Skin epidermis (tissue), 12 donors: Measurements from ENCODE around the gene SFXN5.
A peak's percentile ranks its signal among the peaks of the same experiment; 100 is the strongest.

Experiments used
- H3K27ac ChIP-seq, 21 experiments: fragments of 200-600 bp; sonication (generic) in 11 of 21; one replicate each; pipeline ENCODE4 v1.5.0; 2020; ENCODE audit warnings: mild to moderate bottlenecking in 3 of 21, inconsistent platforms in 2 of 21, moderate library complexity in 2 of 21
- H3K4me3 ChIP-seq, 7 experiments: fragments of 200-600 bp; sonication (generic) in 2 of 7; one replicate each; pipeline ENCODE4 v1.5.0; 2020; ENCODE audit warnings: inconsistent platforms in 2 of 7, mild to moderate bottlenecking in 2 of 7, moderate library complexity in 1 of 7

Gene SFXN5

DNA sequence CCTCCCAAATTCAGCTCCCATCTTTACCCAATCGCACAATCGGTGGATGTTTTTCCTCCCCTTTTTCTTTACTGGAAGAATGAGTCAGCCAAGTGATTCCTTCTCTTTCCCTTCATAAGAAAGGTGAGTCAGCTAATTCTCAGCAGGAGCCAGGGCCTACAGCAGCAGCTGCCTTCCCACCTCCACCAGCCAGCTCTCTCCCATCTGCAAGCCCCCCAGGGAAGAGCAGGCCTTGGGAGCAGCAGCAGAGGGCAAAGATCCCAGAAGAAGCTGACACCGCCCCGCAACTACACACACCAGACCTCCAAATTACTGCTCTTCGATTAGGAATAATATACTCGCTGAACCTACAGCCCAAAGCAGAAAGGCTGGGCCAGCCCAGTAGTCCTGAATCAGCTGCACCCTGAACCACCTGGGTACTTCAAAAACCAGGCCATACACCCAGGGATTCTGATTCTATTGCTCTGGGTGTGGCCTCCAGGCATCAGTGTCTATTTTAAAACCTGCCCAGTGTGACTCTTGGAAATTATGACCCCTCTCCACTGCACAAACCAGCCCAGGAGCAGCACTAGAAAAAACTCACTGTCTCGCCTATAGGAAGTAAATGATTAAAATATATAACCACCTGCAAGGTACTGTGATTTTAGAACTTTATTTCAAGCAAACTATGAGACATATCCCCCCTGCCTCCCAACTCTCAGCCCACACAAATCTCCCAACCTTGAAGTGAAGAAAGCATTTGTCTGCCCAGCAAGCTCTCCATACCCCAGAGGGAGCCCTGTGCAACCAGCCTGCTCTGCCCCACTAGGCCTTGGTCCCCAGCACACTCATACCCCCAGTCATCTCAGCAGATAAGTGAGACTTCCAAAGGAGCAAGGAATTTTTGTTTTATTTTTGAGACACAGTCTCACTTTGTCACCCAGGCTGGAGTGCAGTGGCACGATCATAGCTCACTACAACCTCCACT, 7.3 kb downstream of the SFXN5 start:
- peak overlapping the region in 18 of 21 experiments; percentile 2 to 82 (median 62) for H3K27ac ChIP-seq
- H3K4me3 ChIP-seq: no peak overlapping the region

DNA sequence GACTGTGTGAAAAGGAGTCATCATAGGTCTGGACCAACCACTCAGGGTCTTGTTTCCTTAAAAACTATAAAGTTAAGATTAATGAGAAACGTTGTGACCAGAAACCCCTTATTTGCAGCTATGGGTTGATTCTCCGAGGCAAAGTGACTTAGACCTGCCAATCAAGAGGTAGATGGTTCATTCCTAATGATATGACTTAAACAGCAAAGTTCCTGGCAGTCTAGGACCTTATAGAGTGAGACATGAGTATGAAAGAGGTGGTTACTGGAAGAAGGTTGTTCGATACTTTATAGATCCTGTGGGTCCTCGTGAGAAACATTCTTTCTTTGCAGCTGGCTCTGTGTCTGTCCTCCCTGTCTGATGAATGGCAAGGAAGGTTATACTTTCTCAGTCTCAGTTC, 8.0 kb downstream of the SFXN5 start:
- no peak overlapping the region for H3K4me3 ChIP-seq
- peak overlapping the region in 16 of 21 experiments; percentile 2 to 82 (median 70) for H3K27ac ChIP-seq

DNA sequence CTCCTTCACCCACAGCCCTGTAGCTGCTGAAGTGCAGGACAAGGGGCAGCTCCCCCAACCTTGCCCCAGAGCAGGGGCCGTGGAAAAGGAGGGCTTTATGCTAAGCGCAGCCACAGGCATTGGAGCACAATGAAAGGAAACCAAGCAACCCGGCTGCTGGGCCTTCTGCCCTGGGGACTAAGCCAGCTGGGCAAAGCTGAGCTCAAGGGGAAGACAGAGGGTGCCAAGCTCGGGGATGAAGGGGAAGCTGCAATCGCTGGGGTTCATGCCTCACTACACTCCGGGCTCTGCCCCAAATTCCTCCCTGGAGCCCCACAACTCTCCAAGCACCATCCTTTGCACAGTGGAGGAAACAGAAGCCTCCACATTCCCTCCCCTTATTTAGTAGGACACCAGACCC, 12.4 kb downstream of the SFXN5 start:
- no peak overlapping the region for H3K4me3 ChIP-seq
- no peak overlapping the region for H3K27ac ChIP-seq

DNA sequence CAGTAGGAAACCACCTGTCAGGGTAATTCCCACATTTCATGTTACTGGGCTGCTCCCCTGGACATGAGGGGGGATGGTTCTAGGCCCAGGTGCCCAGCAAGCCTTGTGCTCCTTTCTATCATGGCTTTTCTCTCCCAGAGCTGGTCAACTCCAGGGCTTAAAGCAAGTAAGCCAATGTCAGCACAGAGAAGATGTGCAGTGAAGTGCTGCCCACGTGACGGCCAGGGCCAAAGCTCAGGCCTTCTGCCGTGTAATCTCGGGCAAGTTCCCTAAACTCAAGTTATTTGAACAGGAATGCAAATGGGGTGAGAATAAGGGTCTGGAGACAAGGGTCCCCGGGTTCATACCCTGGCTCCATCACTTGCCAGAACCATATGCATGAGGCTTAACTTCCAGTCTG, 16.5 kb downstream of the SFXN5 start:
- H3K4me3 ChIP-seq: no peak overlapping the region
- H3K27ac ChIP-seq: no peak overlapping the region

DNA sequence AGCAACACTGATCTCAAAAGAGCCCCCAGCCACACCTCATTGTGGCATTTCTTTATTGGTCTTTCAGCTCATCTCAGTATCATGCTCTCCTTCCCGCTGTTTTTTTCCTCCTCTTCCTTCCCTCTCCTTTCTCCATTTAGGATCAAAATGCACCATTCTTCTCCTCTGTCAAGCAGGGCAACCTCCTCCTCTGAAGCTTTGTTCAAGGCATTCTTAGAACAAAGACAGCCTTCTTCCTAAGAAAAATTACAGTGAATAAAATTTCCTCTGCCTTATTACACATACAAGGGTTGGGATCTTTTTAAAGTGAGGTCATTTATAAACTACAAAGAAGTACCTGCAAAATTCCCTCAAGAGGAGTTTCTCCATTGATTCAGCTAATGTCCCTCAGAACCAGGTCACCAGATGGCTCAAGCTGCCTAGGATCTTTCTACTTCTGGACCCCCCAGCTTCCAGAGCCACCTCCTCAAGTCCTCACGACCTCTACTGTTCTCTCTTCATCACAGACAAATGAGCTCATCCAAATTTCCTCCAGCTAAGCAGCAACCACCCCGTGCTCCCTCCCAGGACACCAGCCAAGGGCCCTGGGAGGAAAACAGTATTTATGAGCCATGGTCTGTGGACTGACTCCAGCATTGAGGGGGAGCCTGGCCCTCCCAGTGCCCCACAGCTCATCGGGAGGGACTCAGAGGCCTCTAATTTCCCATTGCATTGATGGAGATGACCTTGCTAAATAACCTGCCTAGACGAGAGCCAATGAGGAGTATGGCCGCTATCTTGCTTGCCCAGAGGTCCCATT, 18.0 kb downstream of the SFXN5 start:
- no peak overlapping the region for H3K4me3 ChIP-seq
- no peak overlapping the region for H3K27ac ChIP-seq

DNA sequence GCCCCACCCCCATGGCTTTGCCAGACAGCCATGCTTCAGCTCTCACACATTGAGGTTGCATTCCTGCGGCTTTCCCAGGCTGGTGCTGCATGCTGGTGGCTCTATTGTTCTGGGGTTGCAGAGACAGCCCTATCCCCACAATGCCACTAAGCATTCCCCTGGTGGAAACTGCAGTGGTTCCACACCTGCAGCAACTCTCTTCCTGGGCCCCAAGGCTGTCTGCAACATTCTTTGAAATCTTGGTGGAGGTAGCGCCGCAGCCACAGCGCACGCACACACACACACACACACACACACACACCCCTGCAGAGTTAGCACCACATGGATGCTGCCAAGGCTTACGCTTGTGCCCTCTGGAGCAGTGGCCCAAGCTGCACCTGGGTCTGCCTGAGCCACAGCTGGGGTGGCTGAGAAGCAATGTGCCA, 21.4 kb downstream of the SFXN5 start:
- H3K27ac ChIP-seq: no peak overlapping the region
- no peak overlapping the region for H3K4me3 ChIP-seq

DNA sequence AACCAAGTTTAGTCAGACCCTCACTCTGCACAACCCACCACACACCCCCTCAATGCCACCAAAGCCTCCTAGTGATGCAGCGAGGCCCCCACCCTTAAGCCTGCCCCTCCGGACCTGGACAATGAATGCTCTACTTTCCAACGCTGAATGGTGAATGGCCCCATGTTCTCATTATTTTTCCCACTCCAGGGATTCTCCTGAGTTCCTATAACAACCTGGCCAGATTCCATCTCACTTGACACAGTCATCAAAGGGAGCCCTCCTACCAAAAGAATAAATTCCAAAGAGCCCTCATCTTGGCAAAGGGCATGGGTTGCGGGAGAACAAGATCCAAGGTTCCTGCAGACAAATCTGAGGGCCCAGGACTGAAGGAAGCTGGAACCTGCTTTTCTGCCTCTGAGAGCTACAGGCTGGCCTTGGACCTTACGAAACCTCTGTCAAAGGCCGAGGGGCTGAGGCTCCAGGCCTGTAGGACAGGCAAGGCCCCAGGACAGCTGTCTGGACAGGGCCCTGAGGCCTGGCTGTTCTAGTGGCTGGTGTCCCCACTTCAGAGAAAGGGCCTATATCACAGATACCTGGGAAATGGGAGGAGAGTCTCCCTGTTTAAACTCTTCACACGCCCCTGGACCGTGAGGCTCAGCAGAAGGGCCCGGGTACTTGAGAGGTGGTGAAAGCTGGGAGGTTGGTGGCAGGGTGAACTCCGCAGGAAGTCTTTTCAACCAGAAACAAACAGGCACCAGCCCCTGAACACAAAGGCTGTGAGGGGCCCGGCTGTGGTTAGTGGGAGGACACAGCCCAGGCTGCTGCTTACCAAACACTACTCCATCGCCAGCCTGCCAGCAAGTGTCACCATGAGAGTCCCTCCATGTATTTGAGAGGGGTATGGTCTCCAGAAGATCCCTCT, 27.3 kb downstream of the SFXN5 start:
- Histone ChIP-seq H3K27ac (no peak overlapping the region), H3K4me3 (no peak overlapping the region)

DNA sequence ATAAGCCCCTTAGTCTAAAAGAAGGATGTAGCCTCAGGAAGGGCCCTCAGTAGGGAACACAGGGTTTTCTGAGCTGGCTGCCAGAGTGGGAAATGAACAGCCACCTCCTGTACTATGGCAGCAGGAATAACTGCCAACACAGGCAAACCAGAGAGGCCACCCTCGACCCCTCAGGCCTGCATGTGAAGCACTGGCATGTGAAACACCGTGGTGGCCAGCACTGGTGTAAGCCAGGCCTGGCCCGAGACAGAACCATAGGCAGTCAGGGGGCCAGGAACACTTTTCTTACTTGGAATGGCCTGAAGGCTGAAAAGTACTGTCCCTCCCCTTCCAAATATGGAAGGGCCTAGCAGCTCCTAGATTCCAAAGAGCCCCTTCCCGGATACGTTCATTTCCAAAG, 28.2 kb downstream of the SFXN5 start:
- H3K27ac ChIP-seq: no peak overlapping the region
- no peak overlapping the region for H3K4me3 ChIP-seq

DNA sequence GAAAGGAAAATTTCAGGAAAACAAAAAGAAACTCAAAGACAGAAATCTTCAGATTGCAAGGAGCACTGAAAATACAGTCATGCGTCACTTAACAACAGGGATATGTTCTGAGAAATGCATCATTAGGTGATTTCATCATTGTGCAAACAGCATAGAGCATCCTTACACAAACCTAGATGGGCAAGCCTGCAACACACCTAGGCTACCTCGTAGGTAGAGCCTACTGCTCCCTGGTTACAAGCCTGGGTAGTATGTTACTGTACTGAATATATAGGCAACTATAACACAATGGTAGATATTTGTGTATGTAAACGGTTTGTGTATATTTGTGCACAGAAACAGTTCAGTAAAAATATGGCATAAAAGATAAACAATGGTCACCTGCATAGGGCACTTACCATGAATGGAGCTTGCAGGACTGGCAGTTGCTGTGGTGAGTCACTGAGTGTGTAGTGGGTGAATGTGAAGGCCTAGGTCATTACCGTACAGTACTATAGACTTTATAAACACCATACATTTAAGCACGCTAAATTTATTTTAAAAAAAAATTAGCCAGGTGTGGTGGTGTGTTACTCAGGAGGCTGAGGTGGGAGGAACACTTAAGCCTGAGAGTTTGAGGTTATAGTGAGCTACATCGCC, 33.4 kb downstream of the SFXN5 start:
- Histone ChIP-seq H3K4me3 (no peak overlapping the region), H3K27ac (no peak overlapping the region)

DNA sequence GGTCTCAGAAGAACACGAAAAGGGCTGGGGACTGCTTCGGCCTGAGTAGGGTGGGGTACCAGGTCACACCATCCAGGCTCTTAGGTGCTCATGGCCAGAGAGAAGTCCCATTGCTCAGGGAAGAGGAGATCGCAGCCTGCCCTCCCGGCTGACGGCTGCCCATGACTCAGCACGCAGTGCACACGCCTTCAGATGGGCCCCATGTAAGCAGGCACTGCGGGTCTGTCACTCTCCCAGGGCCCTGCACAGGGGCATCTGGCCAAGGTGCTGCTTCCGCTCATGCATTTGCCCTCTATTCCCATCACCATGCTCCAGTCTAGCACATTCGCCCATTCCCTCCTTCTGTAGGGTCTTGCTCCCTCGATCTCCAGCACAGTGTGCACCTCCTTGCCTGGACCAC, 34.7 kb downstream of the SFXN5 start:
- H3K27ac ChIP-seq: no peak overlapping the region
- no peak overlapping the region for H3K4me3 ChIP-seq

DNA sequence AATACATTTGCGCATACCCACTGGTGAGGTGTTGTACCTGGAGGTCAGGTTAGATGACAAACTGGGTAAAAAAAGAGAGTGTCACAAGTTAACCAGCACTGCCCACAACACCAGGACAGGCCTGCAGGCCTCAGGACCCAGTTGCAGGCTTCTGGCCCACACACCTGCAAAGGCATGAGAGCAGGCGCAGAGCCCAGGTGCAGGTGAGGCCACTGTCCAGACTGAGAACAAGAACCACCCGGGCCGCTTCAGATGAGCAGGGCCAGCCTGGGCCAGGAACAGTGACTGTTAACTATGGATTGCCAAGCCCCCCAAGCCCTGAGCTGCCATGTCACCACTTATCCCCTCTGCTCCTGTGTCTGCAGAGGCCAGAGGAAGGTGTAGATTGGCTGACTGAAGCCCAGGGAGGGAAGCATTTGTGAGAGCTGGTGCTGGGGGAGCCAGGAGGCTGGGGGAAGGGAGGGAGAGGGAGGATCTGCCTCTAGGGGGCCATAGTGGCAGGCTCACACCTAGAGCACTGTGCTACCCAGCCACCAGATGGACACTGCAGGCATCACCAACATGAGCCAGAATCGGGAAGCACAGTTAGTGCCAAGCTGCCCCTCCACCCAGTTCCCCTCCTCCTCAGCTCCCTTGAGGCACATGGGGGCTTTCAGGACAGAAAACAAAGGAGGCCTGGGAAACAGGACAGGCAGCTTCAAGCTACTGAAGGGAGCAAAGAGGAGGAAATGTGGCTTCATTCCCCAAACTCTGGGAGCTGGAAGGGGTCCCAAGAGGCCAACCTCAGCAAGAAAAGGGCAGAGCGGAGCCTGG, 35.4 kb downstream of the SFXN5 start:
- Histone ChIP-seq H3K27ac (no peak overlapping the region), H3K4me3 (no peak overlapping the region)

DNA sequence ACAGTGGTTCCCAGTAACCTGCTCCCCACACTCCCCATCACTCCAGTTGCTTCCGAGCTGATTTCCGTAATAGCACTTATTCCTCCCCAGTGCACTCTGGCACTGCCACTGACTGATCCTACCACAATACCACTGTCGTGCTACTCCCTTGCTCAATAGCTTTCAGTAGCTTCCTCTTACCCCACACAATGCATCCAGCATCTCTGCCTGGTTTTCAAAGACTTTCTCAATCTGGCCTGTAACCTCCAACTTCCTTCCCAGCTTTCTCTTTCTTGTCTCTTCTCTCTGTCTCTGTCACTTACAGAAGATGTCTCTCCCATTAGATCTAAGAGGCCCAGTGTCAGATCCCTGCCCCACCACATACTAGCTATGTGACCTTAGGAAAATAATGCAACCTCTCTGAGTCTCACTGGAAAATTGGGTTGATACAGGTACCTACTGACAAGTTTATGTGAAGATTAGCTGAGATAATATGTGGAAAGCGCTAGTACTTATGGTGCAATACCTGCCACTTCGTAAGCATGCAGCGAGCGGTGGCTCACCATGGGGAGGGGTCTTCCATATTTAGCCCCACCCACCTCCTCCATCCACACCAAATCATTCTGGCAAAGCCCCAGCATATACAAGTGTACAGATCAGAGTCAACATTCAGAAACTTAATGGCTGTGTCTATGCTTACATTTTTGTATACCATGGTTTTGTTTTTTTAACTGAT, 36.7 kb downstream of the SFXN5 start:
- H3K27ac ChIP-seq: no peak overlapping the region
- H3K4me3 ChIP-seq: no peak overlapping the region

DNA sequence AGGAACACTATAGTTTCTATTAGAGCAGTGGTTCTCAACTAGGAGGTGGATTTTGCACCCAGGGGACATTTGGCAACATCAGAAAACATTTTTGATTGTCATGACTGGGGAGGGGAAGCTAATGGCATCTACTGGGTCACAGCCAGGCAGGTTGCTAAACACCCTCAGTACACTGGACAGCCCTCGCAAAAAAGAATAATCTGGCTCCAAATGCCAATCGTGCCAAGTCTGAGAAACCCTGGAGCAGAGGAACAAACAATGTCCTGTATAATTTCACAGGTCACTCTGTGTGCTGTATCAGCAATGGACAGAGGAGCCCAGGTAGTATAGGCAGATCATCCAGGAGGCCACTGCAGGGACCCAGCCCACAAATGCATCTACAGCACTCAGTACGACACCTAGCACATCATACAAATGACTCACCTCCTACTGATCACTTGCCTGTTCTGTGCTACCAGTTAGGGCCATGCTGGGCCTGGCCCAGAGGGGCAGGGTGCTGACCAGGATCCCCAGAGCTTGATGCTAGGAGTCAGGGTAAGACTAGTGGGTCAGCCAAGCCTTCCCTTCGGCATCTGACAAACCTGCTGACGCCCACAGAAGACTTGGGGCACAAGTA, 37.6 kb downstream of the SFXN5 start:
- Histone ChIP-seq H3K4me3 (no peak overlapping the region), H3K27ac (no peak overlapping the region)

DNA sequence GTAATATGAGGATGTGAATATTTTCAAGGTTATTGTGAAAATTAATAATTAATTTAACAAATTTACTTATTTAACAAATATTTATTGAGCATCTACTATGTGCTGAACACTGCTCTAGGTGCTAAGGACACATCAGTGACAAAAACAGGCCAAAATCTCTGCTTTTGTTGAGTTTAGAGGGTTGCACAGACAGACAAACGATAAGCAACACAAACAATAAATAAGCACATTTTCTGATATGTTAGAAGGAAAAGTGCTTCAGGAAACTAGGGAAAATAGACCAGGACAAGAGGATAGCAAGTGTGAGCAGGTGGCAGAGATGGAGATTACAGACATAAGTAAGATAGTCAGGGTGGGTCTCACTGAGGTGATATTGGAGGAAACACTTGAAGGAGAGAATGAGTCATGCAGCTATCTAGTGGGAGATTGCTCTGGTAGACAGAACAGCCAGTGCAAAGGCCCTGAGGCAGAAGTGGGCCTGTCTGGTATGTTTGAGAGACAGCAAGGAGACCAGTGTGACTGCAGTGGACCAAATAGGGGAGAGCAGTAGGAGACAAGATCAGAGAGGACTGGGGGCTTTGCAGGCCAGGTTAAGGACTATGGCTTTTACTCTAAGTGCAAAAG, 38.3 kb downstream of the SFXN5 start:
- Histone ChIP-seq H3K4me3 (no peak overlapping the region), H3K27ac (no peak overlapping the region)

DNA sequence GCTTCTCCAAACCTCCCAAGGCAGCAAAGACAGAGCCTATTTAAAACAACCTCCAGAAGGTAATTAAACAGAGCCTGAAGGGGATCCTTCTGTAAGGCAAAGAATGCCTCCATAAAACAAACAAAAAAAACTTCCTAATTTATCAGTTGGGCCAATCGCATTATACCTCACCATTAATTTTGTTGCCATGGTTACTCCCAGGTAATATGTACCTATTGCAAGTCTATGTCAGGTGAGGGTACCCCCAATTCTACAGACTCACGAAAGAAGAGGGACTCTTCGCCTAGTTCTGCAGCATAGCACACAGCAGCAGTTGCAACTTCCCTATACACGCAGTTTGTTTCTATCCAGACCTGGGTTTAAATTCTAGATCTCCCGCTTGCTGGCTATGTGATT, 38.8 kb downstream of the SFXN5 start:
- H3K4me3 ChIP-seq: no peak overlapping the region
- no peak overlapping the region for H3K27ac ChIP-seq

DNA sequence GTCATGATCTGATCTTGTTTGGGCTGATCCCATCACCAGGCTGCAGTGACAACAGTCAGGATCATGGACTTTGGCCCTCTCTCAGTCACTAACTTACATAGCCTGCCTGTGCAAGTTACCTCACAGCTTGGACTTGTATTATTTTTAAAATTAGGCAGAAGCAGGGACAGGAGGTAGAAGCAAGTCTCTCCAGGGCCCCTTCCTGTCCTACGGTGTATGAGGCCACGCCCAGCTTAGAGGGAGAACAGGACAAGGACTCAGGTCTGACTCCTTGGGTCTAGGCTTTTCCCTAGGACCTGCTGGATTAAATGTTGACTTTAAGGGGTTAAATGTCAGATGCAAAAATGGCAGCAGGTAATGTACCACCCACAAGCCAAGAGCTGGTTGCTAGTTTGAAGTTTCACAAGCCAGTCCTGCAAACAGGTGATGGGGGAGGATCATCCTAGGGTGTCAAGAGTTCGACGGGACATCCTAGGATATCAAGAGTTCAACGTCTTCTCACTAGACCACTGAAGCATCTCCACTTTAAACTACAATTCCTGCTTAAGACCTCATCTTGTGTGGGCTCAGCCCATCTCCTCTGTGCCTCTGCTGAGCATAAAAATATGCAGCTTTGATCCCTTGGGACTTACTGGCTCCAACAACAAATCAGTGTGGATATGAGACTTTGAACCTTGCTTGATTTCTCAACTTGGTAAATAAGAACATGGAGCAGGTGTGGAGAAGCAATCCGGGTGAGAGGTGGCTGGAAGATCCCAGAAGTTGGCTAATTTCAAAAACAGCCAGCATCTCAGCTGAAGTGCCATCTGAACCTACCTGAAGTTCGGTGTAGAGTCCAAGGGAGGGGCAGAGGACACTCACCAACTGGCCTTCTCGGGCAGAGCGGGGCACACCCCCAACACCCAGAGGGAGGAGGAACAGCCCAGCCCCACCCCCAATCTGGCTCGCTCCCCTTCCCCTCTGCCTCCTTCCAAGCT, 39.5 kb downstream of the SFXN5 start:
- Histone ChIP-seq H3K4me3 (no peak overlapping the region), H3K27ac (peak overlapping the region in 1 of 21 experiments; percentile 30)
